ENCODE results near the gene BACE1-AS. TPM values are rescaled to one million over a fixed set of nuclear protein-coding genes. Genes with fewer than 3 reads are reported as not detected.
"Not testable (repeated sequence)": the region's sequence is repeated elsewhere in the genome, so short reads cannot be mapped to it uniquely, and the experiment has no call there.

BACE1-AS gene
- total RNA-seq (10 to 100 TPM in 1 of 4 donors, 1 to 10 TPM in 3; 7.0 to 10.5 (median 8.2) TPM), polyA plus RNA-seq (6.6 TPM)
- long read RNA-seq, donor 1, partial matches to known transcripts, result 0 of 2 reads
- long read RNA-seq, donor 1, other reads (novel, unspliced or antisense), result 0 of 2 reads
- long read RNA-seq, donor 2, partial matches to known transcripts, result 0 of 3 reads
- long read RNA-seq, donor 2, other reads (novel, unspliced or antisense), result 1 of 3 reads
- long read RNA-seq, donor 3, partial matches to known transcripts, result 0 of 7 reads
- long read RNA-seq, donor 3, other reads (novel, unspliced or antisense), result 7 of 7 reads
- long read RNA-seq, donor 4, partial matches to known transcripts, result 0 of 1 reads
- long read RNA-seq, donor 4, other reads (novel, unspliced or antisense), result 1 of 1 reads

DNA sequence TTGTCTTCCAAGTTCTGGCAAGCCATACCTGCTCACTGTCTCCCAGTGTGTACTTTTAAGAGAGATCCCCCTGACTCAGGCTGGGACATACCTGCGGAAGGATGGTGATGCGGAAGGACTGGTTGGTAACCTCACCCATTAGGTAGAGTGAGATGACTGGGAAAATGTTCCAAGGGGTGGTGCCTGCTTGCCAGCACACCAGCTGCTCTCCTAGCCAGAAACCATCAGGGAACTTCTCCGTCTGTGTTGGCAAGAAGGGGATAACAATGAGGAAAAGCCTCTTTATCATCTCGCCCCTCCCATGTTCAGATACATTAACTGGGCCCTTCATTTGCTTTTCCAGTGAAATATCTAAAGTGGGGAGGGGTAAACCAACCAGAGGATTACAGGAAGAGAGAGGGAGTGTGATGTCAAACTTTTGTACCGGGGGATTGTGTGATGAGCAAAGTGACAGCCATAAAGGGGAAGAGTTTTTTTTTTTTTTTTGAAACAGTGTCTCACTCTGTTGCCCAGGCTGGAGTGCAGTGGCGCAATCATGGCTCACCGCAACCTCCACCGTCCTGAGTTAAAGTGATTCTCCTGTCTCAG is at the start of gene BACE1-AS:
TSS of gene BACE1-AS (plus strand) at position 538 of the 588 bp plus-strand sequence.
- Histone ChIP-seq H3K4me1 (ENCODE audit: control insufficient read depth, insufficient read depth, low read length) (no peaks in the 10 kb centered on the region), H3K4me3 (ENCODE audit: low read length) (no peak within 1 kb of the TSS), H3K27ac (ENCODE audit: low read length) (no peak within 1 kb of the TSS), H3K27me3 (ENCODE audit: control insufficient read depth, insufficient read depth) (no peaks in the 10 kb centered on the region), H3K9me3 (ENCODE audit: control insufficient read depth, low read length) (no peaks in the 10 kb centered on the region)
- ATAC-seq, result no peak
- no peak for DNase-seq
- 87% methylated on average over 8 of the region's 8 CpGs for WGBS
- intact Hi-C loops (cut with DNase I), result no loop called here

GRCh38 chr11:117248341-117248740 is 42.8 kb upstream of the BACE1-AS start:
- Histone ChIP-seq H3K27me3 (ENCODE audit: control insufficient read depth, insufficient read depth) (no peaks in the 10 kb centered on the region), H3K4me3 (ENCODE audit: low read length) (no peak overlapping the region), H3K9me3 (ENCODE audit: control insufficient read depth, low read length) (no peaks in the 10 kb centered on the region), H3K27ac (ENCODE audit: low read length) (no peak overlapping the region), H3K4me1 (ENCODE audit: control insufficient read depth, insufficient read depth, low read length) (no peaks in the 10 kb centered on the region)
- no peak for DNase-seq
- 94% methylated on average over 4 of the region's 4 CpGs for WGBS
- intact Hi-C loops (cut with DNase I), result no loop called here
- no peak for ATAC-seq

GRCh38 chr11:117249571-117249970 is 41.6 kb upstream of the BACE1-AS start:
- 88% methylated on average over 4 of the region's 4 CpGs for WGBS

GRCh38 chr11:117251506-117251905 is 39.6 kb upstream of the BACE1-AS start:
- DNase-seq (no peak), ATAC-seq (no peak)
- H3K27ac ChIP-seq (ENCODE audit: low read length), result no peak overlapping the region
- WGBS, result 93% methylated on average over 10 of the region's 10 CpGs
- no peaks in the 10 kb centered on the region for H3K27me3 ChIP-seq (ENCODE audit: control insufficient read depth, insufficient read depth)
- intact Hi-C loops (cut with DNase I), result no loop called here
- H3K9me3 ChIP-seq (ENCODE audit: control insufficient read depth, low read length), result no peaks in the 10 kb centered on the region
- no peak overlapping the region for H3K4me3 ChIP-seq (ENCODE audit: low read length)
- H3K4me1 ChIP-seq (ENCODE audit: control insufficient read depth, insufficient read depth, low read length), result no peaks in the 10 kb centered on the region

More at GRCh38 chr11:117249571-117249970, 41.6 kb upstream of the BACE1-AS start:
- intact Hi-C loops (cut with DNase I), result no loop called here
- H3K9me3 ChIP-seq (ENCODE audit: control insufficient read depth, low read length), result no peaks in the 10 kb centered on the region
- H3K4me1 ChIP-seq (ENCODE audit: control insufficient read depth, insufficient read depth, low read length), result no peaks in the 10 kb centered on the region
- no peak overlapping the region for H3K27ac ChIP-seq (ENCODE audit: low read length)
- H3K4me3 ChIP-seq (ENCODE audit: low read length), result no peak overlapping the region
- ATAC-seq (no peak), DNase-seq (no peak)
- H3K27me3 ChIP-seq (ENCODE audit: control insufficient read depth, insufficient read depth), result no peaks in the 10 kb centered on the region

DNA sequence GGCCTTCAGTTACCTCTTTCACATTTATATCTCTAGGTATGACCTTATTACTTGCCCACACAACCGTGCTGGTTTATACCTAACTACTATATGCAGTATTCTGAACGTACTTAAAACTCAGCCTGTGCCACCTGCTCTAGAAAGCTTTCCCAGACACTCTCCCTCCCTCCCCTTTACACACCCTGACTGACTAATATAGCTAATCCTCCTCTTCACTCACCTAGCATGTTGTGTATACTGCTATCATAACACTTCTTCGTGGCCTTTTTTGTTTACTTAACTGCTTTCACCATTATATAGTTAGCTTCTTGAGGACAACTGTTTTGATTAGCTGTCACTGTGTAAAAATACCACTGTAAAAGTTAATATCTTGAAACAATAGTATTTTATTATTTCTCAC is 35.2 kb upstream of the BACE1-AS start:
- 88% methylated on average over 3 of the region's 3 CpGs for WGBS
- Histone ChIP-seq H3K27me3 (ENCODE audit: control insufficient read depth, insufficient read depth) (no peaks in the 10 kb centered on the region), H3K4me3 (ENCODE audit: low read length) (no peak overlapping the region), H3K9me3 (ENCODE audit: control insufficient read depth, low read length) (no peaks in the 10 kb centered on the region), H3K4me1 (ENCODE audit: control insufficient read depth, insufficient read depth, low read length) (no peaks in the 10 kb centered on the region), H3K27ac (ENCODE audit: low read length) (no peak overlapping the region)
- DNase-seq (no peak), ATAC-seq (no peak)
- intact Hi-C loops (cut with DNase I), result no loop called here

DNA sequence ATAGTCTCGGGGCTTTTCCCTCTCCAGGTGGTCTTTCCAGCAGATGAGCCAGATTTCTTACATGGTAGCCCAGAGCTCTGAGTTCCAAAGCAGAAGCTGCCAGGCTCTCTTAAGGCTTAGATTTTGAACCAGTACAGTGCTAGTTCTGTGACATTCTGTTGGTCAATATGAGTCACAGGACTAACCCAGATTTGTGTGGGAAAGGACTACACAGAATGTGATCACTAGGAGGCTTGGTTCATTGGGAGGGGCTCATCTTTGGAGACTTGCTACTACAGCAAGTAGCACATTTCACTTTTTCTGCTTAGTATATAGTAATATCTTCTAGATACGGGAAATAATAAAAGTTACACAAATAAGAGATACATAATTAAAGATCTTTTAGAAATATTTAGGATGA is 34.6 kb upstream of the BACE1-AS start:
- Histone ChIP-seq H3K4me1 (ENCODE audit: control insufficient read depth, insufficient read depth, low read length) (no peaks in the 10 kb centered on the region), H3K27me3 (ENCODE audit: control insufficient read depth, insufficient read depth) (no peaks in the 10 kb centered on the region), H3K27ac (ENCODE audit: low read length) (no peak overlapping the region), H3K9me3 (ENCODE audit: control insufficient read depth, low read length) (no peaks in the 10 kb centered on the region), H3K4me3 (ENCODE audit: low read length) (no peak overlapping the region)
- WGBS, result 46% methylated on average over 2 of the region's 2 CpGs
- intact Hi-C loops (cut with DNase I), result no loop called here
- ATAC-seq, result no peak
- DNase-seq, result no peak

GRCh38 chr11:117258576-117258975 is 32.6 kb upstream of the BACE1-AS start:
- no peak for ATAC-seq
- Histone ChIP-seq H3K4me1 (ENCODE audit: control insufficient read depth, insufficient read depth, low read length) (no peaks in the 10 kb centered on the region), H3K4me3 (ENCODE audit: low read length) (no peak overlapping the region), H3K27ac (ENCODE audit: low read length) (no peak overlapping the region), H3K27me3 (ENCODE audit: control insufficient read depth, insufficient read depth) (no peaks in the 10 kb centered on the region), H3K9me3 (ENCODE audit: control insufficient read depth, low read length) (no peaks in the 10 kb centered on the region)
- DNase-seq, result no peak
- 90% methylated on average over 2 of the region's 2 CpGs for WGBS
- intact Hi-C loops (cut with DNase I), result no loop called here

DNA sequence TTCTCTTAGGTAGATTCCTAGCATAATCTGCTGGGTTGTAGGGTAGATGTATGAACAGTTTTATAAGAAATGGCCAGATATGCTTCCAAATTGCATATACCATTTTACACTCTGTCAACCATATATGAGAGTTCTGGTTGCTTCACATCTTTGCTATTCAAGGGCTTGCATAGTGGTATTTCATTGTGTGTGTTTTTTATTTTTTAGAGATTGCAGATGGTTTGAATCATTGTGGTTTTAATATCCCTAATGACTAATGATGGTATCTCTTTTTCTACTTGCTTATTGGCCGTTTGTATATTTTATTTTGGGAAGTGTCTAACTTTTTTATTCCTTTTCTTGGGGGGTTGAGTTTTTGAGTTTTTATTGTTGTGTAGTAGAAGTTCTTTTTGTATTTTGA is 31.7 kb upstream of the BACE1-AS start:
- no peaks in the 10 kb centered on the region for H3K27me3 ChIP-seq (ENCODE audit: control insufficient read depth, insufficient read depth)
- H3K27ac ChIP-seq (ENCODE audit: low read length), result no peak overlapping the region
- WGBS, result 63% methylated on average over 1 of the region's 1 CpG
- H3K4me1 ChIP-seq (ENCODE audit: control insufficient read depth, insufficient read depth, low read length), result no peaks in the 10 kb centered on the region
- H3K4me3 ChIP-seq (ENCODE audit: low read length), result no peak overlapping the region
- no peaks in the 10 kb centered on the region for H3K9me3 ChIP-seq (ENCODE audit: control insufficient read depth, low read length)
- ATAC-seq (no peak), DNase-seq (no peak)
- intact Hi-C loops (cut with DNase I), result no loop called here

- DNase-seq; H3K27ac ChIP-seq (ENCODE audit: low read length); intact Hi-C loops (cut with DNase I); H3K9me3 ChIP-seq (ENCODE audit: control insufficient read depth, low read length); H3K4me1 ChIP-seq (ENCODE audit: control insufficient read depth, insufficient read depth, low read length); ATAC-seq; H3K27me3 ChIP-seq (ENCODE audit: control insufficient read depth, insufficient read depth); H3K4me3 ChIP-seq (ENCODE audit: low read length): not testable (repeated sequence)
- WGBS, result 98% methylated on average over 7 of the region's 7 CpGs
Measured at GRCh38 chr11:117264624-117265323, 26.4 kb upstream of the BACE1-AS start.

GRCh38 chr11:117265745-117266144 is 25.4 kb upstream of the BACE1-AS start:
- Histone ChIP-seq H3K27me3 (ENCODE audit: control insufficient read depth, insufficient read depth) (no peaks in the 10 kb centered on the region), H3K9me3 (ENCODE audit: control insufficient read depth, low read length) (no peaks in the 10 kb centered on the region), H3K27ac (ENCODE audit: low read length) (no peak overlapping the region), H3K4me1 (ENCODE audit: control insufficient read depth, insufficient read depth, low read length) (no peaks in the 10 kb centered on the region), H3K4me3 (ENCODE audit: low read length) (no peak overlapping the region)
- no peak for ATAC-seq
- WGBS, result 78% methylated on average over 2 of the region's 2 CpGs
- intact Hi-C loops (cut with DNase I), result no loop called here
- DNase-seq, result no peak

DNA sequence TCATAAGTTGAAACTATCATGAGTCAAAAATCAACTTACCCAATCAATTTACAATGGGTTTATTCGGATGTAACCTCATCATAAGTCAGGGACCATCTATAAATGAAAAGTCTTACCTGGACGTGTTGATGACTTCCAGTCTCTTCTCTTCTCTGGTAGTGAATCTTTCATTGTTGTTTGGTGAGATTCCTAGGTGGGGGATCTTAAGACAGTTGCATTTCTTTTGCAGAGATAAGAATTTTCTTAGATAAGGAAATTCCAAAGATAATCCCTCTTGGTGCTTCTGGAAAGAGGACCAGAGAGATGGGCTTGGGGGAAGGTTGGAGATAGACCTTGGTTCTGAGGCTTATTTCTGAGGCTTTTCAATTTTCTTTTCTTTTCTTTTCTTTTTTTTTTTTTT is 21.3 kb upstream of the BACE1-AS start:
- 83% methylated on average over 2 of the region's 2 CpGs for WGBS

More for the DNA sequence above, 21.3 kb upstream of the BACE1-AS start:
- Histone ChIP-seq H3K4me3 (ENCODE audit: low read length) (no peak overlapping the region), H3K27ac (ENCODE audit: low read length) (no peak overlapping the region), H3K27me3 (ENCODE audit: control insufficient read depth, insufficient read depth) (no peaks in the 10 kb centered on the region), H3K4me1 (ENCODE audit: control insufficient read depth, insufficient read depth, low read length) (no peaks in the 10 kb centered on the region), H3K9me3 (ENCODE audit: control insufficient read depth, low read length) (no peaks in the 10 kb centered on the region)
- no peak for DNase-seq
- ATAC-seq, result no peak
- intact Hi-C loops (cut with DNase I), result no loop called here

Measured in right cardiac atrium (tissue), 5 donors.